CD4-positive, alpha-beta T cell treated with Interleukin-21 for 1 hour (primary cell): ENCODE measurements around the gene B3GALT5.

Experiments used
- DNase-seq: peaks from one replicate; pipeline ENCODE4 v3.0.0-alpha.2; 2020

The B3GALT5 gene

DNA sequence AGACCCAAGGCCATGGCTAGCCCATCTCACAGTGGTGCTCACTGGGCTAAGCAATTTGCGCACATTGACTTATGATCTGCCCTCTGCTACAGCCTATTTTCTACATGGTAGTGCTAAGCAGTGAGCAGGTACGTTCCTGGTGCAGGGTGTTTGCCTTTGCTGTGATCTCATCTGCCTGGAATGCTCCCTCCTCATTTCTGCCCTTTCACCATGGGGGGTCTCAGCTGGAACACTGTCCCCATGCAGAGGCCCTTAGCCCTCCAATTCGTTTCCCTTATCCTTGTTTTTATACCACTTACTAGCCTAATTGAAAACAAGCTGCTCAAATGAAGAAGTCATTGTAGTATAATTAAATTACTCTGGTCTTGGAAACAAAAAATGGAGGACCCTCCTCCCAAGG, 2.0 kb upstream of the B3GALT5 start:
- DNase-seq = no peak

DNA sequence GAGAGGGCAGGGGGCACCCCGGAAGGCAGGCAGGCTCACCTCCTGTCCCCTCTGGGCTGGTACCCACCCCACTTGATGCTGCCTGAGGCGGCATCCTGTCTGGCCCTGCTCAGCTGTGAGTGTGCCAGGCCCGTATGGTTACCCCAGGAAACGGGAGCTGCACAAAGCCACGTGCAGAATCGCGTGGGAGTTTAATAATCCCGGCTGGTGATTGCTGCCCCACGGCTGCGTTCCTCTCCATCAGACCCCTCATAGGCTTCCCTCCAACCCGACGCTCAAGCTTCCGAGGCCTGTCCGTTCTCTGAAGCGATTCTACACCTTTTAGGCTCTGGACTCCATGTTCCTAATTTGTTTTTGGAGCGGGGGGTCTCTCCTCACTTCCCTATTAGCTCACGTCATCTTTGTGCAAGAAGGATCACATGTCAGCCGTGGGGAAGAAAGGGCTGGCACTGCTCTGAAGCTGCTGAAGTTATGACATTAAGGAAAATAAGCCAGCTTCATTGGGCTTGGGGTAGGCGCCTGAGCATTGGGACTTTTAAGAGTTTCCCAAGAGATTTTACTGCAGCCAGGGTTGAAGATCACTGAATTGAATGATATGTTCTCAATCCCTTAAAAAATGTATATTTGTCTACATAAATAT, 1.1 kb upstream of the B3GALT5 start:
- DNase-seq = no peak

DNA sequence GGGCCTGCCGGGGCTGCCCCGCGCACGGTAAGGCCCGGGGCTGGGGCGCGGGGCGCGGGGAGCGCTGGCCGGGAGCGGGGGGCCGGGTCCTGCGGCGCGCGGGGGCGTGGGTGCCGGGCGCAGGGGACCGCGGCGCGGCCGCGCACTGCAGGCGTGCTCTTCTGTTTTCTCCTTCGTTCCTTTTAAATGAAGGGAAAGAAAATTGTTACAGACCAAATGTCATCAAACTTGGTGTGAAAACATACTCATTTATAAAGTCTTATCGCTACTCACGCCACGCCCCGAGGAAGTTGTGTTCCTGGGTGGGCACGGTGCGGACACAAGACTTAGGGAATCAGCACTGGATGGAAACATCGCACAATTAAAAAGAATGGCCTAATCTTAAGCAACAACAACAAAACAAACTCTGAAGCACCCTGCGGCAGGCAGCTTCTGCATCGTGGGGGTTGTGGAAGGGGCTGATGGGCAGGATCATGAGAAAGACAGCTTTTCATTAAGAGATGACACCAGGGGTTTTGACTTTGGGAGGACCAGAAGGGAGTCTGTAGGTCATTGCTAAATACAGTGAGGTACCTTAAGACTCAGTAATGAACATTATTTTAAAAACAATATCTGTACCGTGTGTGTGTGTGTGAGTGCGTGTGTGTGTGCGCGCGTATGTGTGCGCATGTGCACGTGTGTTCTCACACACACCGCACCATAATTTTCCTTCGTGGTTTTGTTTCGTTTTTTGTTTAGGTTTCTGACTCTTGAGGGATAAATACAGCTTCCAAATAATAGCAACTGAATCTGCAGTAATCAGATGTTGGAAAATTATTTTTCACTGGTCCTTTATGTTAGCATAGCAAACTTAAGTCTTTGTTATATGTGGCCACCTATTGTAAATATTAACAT, 548 bp downstream of the B3GALT5 start:
- DNase-seq = no peak

DNA sequence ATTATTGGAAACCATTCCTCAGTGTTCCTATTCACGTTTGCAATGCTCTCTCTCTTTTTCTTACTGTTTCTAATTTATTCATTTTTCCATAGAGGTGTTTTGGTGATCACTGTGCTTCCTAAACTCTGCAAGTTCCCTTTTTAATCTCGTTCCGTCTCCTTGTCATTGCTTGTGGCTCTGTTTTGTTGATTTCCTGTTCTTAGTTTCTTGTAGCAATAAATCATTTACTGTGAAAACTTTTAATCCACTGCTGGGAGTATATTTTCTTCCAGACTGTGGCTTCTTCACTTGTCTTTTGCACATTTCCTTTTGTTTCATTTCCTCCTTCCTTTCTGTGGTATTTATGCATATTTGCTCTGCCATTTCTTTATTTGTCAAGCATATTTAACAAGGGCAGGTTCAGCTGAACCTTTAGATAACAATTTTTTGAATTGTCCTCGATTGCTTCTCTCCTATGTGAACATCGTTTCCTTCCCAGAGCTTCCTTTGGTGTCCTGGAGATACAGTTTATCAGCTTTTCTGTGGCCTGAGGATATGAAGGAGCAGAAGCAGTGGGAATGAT, 3.6 kb downstream of the B3GALT5 start:
- DNase-seq = no peak

DNA sequence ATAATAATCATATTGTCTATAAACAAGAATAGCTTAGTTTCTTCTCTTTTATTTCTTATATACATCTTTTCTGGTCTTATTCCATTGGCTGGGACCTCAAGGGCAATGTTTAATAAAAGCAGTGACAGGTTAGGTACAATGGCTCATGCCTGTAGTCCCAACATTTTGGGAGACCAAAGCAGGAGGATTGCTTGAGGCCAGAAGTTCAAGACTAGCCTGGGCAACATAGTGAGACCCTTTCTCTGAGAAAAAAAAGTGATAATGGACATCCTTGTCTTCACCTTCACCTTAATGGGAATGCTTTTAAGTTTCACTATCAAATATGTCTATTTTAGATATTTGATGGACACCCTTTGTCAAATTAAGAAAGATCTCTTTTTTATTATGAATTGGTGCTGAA, 8.1 kb downstream of the B3GALT5 start:
- DNase-seq = no peak

DNA sequence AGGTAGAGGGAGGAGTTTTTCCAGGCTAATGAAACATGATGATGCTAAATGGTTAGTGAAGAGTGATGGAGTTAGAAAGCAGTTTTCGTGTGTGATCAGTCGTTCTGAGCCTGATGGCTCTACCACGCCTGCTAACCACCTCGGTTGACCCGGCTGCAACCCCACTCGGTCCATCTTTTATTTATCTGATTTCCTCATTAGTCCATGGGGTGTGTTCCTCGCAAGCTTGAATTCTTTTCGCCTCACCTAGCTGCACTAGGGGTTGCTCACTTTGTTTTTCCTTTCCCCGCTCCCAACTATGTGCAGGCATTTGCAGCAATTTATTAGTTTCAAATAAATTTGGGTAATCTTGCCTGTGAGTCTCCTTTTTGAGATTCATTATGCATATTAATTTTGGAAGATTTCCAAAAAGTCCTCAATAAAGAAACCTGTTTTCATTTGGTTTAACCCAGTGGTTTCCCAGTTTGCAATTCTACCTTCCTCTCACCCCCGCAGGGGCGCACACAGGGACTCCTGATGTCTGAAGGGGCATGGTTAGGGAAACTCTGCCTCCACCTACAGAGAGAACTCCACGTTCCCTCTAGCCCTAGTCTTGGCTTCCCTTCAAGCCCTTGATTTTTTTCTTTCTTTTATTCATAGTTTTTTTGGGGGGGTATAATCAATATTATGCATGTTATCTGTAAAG, 12.6 kb downstream of the B3GALT5 start:
- DNase-seq = no peak

DNA sequence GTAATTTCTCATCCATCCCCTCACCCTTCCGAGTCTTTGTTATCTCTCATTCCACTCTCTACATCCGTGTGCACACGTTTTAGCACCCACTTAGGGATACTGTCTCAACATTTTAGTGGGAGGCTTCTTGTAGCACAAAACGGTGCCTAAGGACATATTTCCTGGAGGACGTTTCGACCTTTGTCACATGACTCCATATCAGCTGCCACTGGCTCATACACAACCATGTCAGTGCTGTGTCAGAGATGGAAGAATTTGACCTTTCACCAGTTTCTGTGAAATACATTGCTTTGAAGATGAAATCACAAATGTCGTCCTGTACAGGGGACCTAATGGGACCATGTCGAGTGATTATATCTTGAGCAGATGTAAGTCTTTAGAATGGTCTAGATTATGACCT, 15.6 kb downstream of the B3GALT5 start:
- DNase-seq = no peak

DNA sequence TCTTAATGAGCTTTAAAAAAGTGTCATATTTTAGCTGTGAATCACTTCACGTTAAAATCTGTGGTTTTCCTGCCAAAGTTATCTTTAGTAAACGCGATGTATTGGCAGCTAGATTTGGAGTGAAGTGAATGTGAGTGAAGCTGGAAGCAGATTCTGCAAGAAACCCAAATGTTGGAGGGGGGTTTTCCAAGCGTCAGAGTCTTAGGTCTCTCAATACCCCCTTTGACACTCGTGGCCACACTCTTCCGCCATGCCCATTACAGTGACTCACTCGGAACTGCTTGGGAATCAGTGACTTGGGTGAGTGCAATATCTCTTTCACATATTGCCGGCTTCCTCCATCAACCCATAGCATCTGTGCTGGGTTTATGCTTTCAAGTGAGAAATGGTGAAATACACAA, 17.5 kb downstream of the B3GALT5 start:
- no peak for DNase-seq

DNA sequence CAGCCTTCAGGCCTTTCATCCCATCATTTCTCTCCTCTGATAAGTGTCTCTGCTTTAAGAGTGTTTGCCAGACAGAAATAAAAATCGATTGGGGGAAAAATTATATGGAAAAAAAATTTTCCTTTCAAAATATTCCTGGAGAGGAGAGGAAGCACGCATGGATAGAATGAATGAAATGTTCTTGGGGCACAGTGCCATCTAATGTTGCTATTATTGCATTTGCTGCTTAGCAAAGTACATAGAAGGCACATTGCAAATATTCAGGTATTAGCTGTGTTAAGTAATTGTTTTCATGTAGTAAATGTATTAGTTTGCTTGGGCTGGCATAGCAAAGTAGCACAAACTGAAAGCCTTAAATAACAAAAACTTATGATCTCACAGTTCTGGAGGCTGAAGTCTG, 18.1 kb downstream of the B3GALT5 start:
- no peak for DNase-seq

DNA sequence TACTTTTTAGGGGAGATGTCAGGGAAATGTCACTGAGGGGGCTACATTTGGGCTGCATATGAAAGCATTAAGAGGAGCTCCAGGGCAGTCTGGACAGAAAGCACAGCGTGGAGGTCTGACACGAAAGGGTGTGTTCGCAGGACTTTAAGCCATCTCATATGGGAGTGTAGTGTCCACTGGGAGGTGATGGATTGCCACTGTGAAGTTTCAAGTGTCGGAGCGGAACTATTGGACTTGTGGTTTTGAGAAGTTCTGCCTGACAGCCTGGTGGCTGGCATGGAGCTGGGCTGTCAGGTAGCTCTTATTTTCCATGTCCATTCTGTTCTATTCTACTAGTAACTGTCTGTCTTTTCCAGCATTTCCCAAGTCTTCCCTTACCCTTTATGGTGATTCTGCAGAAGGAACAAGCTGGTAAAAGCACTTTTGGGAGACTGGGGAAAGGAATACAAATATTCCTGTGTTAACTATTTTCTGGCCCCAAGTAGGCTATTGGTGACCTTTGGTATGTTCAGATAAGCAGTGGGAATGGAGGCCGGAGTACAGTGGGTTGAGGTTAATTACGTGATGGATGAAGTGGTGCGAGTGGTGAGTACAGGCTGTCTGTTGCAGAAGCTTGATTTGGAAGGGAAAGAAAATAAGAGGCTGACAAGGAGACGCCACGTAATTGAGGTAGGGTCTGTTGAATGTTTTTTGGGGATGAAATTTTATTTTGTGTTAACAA, 19.3 kb downstream of the B3GALT5 start:
- no peak for DNase-seq

DNA sequence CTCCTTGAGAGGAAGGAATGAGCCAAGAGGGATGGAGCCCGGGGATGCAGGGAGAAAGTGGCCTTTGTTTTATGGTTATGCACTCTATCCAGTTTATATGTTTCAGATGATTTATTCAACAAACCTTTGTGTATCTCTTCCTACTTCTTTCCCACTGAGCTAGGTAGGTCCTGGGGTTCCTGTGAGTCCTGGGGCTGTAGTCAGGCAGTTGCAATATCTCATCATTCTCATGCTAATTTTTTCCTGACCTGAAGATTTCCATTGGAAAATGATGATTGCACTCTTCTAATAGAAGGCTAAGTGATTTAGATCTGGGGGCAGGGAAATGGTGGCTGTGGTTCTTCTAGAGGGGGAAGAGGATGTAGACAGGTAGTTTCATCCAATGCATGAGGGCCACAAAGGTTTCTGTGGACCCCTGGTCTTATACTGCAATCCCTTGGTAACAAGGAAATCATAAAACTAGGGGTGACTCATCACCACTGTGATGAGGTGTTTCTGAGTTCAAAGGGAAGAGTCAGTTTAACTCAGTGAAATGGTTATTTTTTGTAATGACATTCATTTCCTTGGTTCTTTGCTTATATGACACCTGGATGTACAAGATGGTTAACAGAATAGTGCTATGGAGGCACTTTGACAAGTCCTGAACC, 20.2 kb downstream of the B3GALT5 start:
- no peak for DNase-seq

DNA sequence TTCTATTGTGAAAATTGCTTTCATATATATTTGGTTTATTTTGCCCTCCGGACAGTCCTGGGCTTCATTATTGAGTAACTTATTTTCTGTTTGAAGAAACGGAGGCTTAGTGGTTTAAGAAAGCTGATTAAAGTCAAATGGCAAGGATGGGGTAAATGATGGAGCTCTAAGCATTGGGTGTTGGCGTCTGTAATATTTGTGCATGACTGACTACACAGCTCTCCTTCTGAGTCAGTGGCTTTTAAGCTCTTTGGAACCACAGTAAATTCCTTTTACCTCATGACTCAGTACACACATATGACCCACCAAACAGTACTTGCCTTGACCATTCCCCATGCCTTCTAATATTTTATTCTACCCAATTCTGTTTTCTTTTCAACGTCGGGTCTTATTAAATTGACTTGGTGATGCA, 21.0 kb downstream of the B3GALT5 start:
- DNase-seq = no peak

DNA sequence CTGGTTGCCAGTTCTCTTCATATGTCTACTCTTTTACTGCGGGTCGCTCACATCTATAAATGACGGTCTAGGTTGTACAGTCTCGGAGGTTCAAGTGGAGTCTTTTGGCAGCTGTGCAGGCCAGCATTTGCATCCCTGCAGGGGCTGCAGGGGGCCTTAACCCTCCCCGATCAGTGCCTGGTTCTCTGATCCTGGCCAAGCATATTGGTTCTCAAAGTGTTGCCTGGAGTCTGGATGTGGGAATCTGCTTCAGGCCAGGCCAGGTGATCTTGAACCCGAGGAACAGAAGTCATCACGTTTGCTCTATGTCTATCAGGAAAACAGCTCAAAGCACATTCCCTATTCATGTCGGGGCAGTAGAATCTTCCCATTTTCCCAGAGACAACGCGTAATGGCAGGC, 21.8 kb downstream of the B3GALT5 start:
- DNase-seq = no peak

DNA sequence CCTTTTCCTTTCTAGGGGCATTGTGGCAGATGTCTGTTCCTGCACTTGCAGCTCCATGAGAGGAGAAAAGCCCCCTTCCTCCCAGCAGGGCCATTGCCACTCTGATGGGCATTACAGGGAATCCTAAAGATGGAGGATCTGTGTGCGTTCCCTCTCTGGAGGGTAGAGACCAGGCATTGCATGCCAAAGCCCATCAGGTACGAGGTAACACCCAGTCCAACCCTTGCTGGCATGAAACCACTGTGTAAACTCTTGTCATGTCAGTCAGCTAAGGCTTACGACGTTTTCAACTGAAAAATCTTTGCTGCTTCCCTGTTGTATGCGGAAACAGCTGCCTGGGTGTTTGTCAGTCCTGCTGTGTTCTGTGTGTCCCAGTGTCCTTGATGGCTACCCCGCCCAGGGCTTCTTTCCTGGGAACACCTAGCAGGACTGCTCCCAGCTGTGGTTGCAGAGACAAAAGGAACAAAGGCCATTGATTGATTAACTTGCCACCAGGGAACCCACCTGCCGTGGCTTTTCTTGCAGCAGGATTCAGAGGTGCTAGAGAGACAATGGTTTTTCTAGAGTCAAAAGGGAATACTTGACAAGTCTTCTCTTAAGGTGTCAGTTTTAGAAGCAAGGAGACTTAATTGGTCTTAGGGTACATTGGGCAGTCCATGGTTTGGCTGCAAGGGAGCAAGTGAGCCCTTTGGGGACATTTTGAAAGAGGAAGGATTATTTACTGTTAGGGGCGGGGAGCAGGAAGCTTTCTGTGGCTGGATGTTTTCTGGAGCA, 24.6 kb downstream of the B3GALT5 start:
- DNase-seq = no peak

DNA sequence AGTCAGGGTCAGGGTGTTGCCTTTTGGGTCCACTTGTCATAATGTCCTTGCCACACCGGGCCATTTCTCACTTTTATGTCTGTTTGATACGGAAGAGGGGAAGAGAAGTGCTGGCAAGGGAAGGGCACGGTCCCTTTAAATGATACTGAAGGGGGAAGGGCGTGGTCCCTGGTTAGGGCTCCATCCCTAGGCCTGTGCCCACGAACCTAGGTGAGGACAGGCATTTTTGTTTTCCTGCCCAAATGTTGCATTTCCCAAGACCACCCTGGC, 25.2 kb downstream of the B3GALT5 start:
- no peak for DNase-seq

DNA sequence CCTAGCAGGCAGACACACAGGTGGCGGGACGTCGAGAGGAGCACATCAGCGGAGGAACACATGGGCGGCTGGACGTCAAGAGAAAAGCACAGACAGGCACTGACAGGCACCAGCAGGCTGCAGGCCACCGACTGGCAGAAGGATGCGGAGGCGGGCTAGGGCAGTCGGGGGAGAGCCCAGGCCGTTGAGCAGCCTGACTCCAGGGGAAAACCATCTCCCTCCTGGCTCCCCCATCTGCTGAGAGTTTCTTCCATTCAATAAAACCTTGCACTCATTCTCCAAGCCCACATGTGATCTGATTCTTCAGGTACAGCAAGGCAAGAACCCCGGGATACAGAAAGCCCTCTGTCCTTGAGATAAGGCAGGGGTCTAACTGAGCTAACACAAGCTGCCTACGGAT, 25.5 kb downstream of the B3GALT5 start:
- no peak for DNase-seq

DNA sequence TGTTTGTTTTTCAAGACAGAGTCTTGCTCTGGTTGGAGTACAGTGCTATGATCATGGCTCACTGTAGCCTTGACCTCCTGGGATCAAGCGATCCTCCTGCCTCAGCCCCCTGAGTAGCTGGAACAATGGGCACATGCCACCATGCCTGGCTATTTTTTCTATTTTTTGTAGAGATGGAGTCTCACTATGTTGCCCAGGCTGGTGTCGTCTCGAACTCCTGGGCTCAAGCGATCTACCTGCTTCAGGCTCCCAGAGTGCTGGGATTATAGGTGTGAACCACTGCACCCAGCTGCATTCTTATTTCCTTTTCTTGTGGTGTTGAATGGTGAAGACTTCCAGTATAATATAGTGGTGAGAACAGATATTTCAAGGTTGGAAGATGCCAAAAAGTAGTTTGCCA, 28.0 kb downstream of the B3GALT5 start:
- no peak for DNase-seq

DNA sequence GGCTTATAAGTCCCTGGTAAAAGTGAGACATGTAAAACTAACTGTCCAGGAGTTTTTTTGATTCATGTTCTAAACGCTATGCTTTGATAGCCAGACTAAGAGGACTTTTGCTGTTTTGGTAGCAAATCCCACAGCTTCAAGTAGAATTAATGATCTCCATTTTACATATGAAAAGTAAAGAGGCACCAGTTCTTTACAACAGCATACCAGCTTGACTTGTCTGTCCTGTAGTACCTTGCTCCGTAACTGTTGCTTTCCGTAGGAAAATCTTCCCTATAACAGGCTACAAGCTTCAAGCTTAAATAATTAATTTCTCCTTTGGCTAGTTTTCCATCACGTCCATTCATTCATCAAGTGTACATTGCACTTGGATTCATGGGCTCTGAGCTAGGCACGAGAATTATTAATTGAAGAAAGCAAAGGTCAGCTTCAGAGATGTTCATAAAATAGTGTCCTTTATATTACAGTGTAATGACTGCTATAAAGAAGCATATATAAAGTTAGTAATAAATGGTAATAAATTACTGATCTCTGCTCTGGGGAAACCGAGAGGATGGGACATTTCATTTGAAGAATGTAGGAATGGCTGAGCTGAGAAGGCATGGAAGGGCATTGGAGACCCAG, 29.2 kb downstream of the B3GALT5 start:
- DNase-seq = no peak

DNA sequence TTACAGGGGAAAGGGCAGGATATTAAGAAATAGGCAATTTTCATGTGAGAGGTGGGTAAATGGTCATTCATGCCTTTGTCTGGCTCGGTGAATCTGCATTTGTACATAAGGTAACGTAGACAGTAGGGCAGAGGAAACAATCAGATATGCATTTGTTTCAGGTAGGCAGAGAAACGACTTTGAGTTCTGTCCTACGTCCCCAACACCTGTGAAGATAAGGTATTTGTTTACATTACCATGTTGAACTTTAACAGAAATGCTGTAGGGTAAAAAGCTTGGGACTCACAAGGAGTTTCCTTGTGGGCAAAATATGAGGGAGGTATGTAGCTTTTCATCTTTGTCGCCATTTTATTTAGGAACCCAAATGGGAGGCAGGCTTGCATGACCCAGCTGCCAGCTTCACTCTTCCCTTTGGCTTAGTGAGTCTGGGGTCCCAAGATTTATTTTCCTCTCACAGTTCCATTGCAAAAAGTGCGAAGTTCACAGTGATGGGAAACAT, 31.4 kb downstream of the B3GALT5 start:
- DNase-seq = no peak

DNA sequence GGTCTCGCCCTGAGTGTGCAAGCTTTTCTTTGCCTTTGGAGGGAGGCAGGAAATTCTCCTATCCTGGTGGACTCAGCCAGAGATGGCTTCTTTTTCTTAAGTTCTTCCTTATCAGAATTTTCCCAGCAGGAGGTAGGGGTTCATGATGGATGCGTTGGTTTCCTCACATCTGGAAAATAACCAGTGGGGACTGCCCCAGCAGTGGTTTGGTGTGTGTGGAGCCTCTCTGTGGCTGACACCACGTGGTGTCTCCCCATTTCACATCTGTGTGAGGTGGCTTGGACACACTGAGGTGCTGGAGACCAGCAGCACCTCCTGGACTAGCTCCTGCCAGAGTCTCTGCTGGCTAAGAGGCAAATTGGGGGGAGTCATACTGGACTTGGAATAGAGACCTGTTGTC, 32.6 kb downstream of the B3GALT5 start:
- no peak for DNase-seq

DNA sequence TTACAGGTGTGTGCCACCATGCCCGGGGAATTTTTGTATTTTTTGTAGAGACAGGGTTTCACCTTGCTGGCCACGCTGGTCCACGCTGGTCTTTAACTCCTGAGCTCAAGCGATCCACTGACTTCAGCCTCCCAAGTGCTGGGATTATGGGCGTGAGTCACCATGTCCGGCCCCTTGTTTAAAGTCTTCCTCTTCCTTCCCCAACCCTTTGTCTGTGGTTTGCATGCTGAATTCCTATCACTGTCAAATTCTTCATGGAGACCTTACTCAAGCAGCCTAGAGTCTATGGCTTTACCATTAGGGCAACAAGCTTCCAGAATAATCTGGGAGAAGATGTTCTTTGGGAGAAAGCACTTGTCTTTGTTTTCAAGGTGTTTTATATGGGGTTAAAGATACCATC, 34.7 kb downstream of the B3GALT5 start:
- no peak for DNase-seq
